Endothelial cell (in vitro differentiated cells): ENCODE results near the gene LRFN2. TPM values are rescaled to one million over a fixed set of nuclear protein-coding genes. Genes with fewer than 3 reads are reported as not detected.

ENCODE experiments used
- DNase-seq: peaks from one replicate; pipeline ENCODE4 v3.0.0; 2021; ENCODE audit warnings: low spot score
- H3K27ac Mint-ChIP-seq: one replicate; pipeline ENCODE4 v1.8.0; 2021; ENCODE audit warnings: mixed read lengths, inconsistent platforms; ENCODE audit not compliant: unreplicated experiment
- H3K27me3 Mint-ChIP-seq: one replicate; pipeline ENCODE4 v1.8.0; 2021; ENCODE audit warnings: mild to moderate bottlenecking, moderate library complexity, mixed read lengths, inconsistent platforms; ENCODE audit not compliant: unreplicated experiment
- H3K36me3 Mint-ChIP-seq: one replicate; pipeline ENCODE4 v1.8.0; 2021; ENCODE audit warnings: mild to moderate bottlenecking, low read depth, mixed read lengths, inconsistent platforms; ENCODE audit not compliant: unreplicated experiment
- H3K4me1 Mint-ChIP-seq: one replicate; pipeline ENCODE4 v1.8.0; 2021; ENCODE audit warnings: mild to moderate bottlenecking, mixed read lengths, inconsistent platforms; ENCODE audit not compliant: unreplicated experiment
- H3K4me3 Mint-ChIP-seq: one replicate; pipeline ENCODE4 v1.8.0; 2021; ENCODE audit warnings: mild to moderate bottlenecking, mixed read lengths, inconsistent platforms; ENCODE audit not compliant: unreplicated experiment
- H3K9me3 Mint-ChIP-seq: one replicate; pipeline ENCODE4 v1.8.0; 2021; ENCODE audit warnings: mixed read lengths, inconsistent platforms; ENCODE audit not compliant: unreplicated experiment
- CTCF ChIP-seq: fragments of 200-600 bp; sonication (generic); IDR thresholded peaks from one replicate; pipeline ENCODE4 v1.5.0; 2021; ENCODE audit warnings: antibody characterized with exemption; ENCODE audit not compliant: unreplicated experiment
- long read RNA-seq: library from polyadenylated mRNA; unstranded; transcript quantifications from one replicate; pipeline ENCODE4 v2.0.0, GENCODE V29; 2020; ENCODE audit not compliant: unreplicated experiment
- total RNA-seq: library from RNA; stranded (reverse); fragmentation: NEBNext Ultra II Directional; extraction: Animal tissue kit (Norgen Biotek cat#: 25700); gene quantifications from one replicate; pipeline ENCODE4 v1.2.1, GENCODE V29; 2021; ENCODE audit not compliant: unreplicated experiment

Gene LRFN2
- 0.59 TPM for total RNA-seq
- long read RNA-seq: 0 reads

- H3K4me3 Mint-ChIP-seq: peak within 1 kb of the TSS; percentile 94
- no peaks in the 10 kb centered on the region for H3K36me3 Mint-ChIP-seq
- peaks cover 31% of the 10 kb centered on the region for H3K4me1 Mint-ChIP-seq
- TF ChIP-seq CTCF: peak; percentile 91
- H3K27me3 Mint-ChIP-seq: peaks cover 11% of the 10 kb centered on the region
- H3K9me3 Mint-ChIP-seq: no peaks in the 10 kb centered on the region
- DNase-seq: peak; percentile 93
- peak within 1 kb of the TSS; percentile 30 for H3K27ac Mint-ChIP-seq
Measured at GRCh38 chr6:40587240-40588069, at the start of gene LRFN2. LRFN2 (minus strand) TSS chr6:40587364.

- no peaks in the 10 kb centered on the region for H3K9me3 Mint-ChIP-seq
- no peaks in the 10 kb centered on the region for H3K36me3 Mint-ChIP-seq
- H3K4me1 Mint-ChIP-seq: peaks cover 16% of the 10 kb centered on the region
- H3K27ac Mint-ChIP-seq: no peak overlapping the region
- no peak for DNase-seq
- peaks cover 10% of the 10 kb centered on the region for H3K27me3 Mint-ChIP-seq
- no peak for TF ChIP-seq CTCF
- H3K4me3 Mint-ChIP-seq: no peak overlapping the region
Measured at GRCh38 chr6:40634429-40634828, 47.3 kb upstream of the LRFN2 start.

- TF ChIP-seq CTCF: no peak
- Mint-ChIP-seq H3K27ac (peak overlapping the region; percentile 84), H3K36me3 (no peaks in the 10 kb centered on the region), H3K4me3 (peak overlapping the region; percentile 4), H3K27me3 (peaks cover 10% of the 10 kb centered on the region), H3K9me3 (no peaks in the 10 kb centered on the region), H3K4me1 (peaks cover 16% of the 10 kb centered on the region)
- no peak for DNase-seq
Measured at GRCh38 chr6:40631744-40632143, 44.6 kb upstream of the LRFN2 start.

GRCh38 chr6:40630488-40630887 is 43.3 kb upstream of the LRFN2 start:
- H3K27me3 Mint-ChIP-seq: peaks cover 10% of the 10 kb centered on the region
- H3K4me3 Mint-ChIP-seq: no peak overlapping the region
- no peak overlapping the region for H3K27ac Mint-ChIP-seq
- no peaks in the 10 kb centered on the region for H3K36me3 Mint-ChIP-seq
- H3K9me3 Mint-ChIP-seq: no peaks in the 10 kb centered on the region
- TF ChIP-seq CTCF: no peak
- H3K4me1 Mint-ChIP-seq: peaks cover 16% of the 10 kb centered on the region
- DNase-seq: no peak

GRCh38 chr6:40630051-40630450 is 42.9 kb upstream of the LRFN2 start:
- Mint-ChIP-seq H3K4me3 (no peak overlapping the region), H3K4me1 (peaks cover 16% of the 10 kb centered on the region), H3K27ac (no peak overlapping the region), H3K36me3 (no peaks in the 10 kb centered on the region), H3K9me3 (no peaks in the 10 kb centered on the region), H3K27me3 (peaks cover 10% of the 10 kb centered on the region)
- DNase-seq: no peak
- no peak for TF ChIP-seq CTCF
